GM18870 (cell line): ENCODE results near the gene OPRM1.

ENCODE experiments used
- ATAC-seq: cut with Tn5 transposase; IDR thresholded peaks from one replicate; pipeline ENCODE4 v1.9.1; 2021; ENCODE audit warnings: moderate library complexity; ENCODE audit not compliant: unreplicated experiment

The OPRM1 gene

DNA sequence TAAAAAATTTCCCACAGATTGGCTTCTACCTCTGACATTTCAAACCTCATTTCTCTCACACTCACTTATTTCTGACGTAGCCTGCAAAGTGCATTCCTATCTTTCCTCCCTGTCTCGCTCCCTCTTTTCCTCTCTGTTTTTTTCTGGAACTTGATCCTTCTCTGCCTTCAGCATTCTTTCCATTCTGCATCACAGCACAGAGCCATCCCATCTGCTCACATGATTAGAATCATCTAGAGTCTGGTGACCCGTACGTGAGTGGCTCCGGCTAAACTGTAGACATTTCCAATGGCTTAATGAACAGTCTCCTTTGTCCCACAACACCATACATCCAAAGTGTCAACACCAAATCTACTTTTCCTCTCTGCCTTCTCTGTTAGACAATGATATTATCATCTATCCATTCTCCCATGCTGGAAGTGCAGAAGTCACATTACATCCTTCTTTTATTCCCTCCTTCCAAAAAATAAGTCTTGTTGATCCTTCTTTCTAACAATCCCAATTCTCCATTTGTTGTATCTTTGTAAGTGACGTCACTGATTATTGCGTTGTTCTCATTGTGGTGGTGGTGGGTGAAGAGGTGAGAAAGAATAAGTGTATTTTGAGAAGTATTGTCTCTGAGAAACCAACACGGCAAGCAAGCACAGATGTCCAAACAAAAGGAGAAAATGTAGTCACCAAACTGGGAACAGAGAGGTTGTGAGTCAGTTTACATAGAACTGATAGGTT, 41.6 kb downstream of the OPRM1 start:
- no peak for ATAC-seq

DNA sequence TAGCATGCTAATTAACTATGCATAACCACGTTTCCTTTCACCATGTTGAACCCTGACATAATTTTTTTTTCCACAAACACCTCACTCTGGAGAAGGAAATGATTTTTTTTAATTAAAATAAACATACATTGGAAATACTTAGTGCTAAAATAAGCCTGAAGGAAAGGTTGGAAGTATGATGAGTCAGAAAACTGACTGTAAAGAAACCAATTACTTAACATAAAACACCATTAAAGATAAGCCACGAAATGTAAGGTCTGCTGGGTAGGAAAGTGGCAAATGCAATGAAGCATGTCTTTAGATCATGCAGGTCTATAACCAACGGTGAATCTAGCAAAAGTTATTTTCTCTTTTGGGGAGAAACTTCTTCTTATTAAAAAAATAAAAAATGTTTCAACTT, 47.5 kb downstream of the OPRM1 start:
- no peak for ATAC-seq

DNA sequence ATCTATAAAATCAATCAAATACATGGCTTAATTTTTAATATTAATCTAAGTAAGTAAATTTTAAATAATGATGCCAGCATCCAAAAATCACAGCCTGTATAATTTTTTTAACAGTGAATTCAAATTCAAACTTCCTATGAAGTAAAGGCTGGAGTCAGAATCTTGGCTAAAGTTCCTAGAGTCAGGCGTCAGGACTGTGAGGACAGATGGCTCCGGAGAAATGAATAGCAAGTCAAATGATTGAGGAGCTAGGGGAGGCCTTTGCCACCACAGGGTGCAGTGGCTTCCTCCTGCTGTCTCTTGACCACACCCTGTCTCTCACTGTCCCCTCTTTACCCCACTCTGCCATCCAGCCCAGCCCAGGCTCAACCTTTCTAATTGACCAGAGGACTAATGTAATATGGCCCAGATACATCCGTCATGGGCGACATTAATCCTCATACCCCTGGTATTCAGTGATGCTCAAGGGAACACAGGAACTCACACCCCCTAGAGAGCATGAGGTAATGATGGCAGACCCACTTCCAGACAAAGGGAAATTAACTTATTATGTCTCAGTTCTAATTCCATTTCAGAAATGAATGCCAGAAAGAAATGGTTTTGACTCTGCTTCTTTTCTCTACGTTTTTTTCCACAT, 53.4 kb downstream of the OPRM1 start:
- no peak for ATAC-seq

DNA sequence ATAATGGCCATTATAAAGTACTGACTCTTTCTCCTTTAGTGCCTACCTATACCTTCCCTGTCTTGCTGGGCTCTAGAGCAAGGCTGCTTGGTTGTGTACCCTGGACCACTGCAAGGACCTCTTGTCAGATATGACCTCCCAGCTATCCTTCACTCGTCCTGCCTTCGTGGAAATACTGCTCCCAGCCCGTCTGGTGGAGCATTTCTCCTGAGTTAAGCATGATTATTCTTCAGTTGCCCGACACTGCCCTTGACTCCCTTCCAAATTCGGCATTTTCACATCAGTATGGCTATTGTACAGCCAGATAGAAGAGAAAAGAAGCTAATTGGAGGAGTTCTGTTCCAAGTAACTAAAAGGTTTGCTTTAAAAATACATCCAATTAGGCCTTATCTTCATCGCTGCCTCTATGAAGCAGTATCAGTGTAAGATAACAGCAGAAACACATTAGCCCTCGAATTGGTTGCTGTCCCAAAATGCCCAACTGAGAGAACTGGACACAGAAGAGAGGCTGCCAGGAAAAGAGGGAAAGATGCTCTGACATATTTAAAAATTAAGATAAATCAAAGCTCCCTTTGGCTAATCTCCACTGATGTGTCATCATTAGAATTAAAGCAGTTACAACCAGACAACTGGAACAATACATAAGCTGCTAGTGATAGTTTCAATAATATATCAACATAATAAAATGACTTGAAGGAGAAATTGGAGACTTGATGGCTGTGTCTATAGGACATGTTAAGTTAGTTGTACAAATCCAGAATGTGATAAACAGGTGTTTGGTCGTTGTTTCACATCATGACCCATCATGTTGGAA, 54.4 kb downstream of the OPRM1 start:
- ATAC-seq: no peak

DNA sequence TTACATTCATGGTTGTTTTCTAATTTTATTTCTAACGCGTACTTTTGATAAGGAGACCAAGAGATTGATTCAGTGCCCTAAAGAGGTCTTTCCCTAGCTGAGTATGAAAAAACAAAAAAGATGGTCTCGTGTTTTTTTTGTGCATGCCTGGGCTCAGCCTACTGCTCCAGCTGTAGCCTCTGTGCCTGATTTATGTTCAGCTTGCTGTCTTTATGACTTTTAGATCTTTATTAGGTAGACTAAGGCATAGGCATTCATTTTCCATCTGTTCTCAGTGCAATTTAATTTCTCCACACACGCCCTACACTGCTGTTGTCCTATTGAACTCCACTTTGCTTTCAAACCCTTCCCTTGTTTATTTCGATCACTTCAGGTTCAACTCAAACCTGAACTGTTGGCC, 56.5 kb downstream of the OPRM1 start:
- ATAC-seq: no peak

DNA sequence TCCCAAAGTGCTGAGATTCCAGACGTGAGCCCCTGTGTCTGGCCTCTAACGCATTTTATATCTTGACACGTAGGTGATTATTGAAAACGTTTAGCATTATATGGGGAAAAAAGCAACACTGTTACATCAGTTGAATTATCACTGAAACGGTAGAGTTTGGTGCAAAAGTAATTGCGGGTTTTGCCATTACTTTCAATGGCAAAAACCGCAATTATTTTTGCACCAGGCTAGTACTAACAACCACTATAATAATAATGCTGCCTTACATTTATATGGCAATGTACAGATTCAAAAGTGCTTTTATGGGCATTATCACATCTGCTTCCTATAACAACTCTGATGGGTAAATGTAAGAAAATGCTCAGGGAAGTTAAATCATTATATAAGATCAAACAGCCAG, 57.3 kb downstream of the OPRM1 start:
- no peak for ATAC-seq

DNA sequence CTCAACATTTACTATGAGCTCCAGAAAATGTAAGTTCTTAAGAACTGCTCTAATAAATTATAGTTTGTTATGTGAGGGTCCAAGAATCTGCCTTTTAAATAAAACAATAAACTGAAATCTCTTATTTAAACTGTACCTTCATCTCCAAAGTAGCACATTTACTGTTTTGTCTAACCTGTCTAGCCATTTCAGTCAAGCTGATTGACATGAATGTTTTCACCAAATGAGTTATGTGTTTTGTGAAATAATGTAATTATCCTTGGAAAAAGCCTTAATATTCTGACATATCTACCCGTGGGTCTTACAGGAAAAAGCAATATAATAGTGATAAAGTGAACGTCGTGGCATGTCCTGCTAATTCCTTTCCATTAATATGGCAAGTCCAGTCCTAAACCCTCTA, 57.8 kb downstream of the OPRM1 start:
- no peak for ATAC-seq

DNA sequence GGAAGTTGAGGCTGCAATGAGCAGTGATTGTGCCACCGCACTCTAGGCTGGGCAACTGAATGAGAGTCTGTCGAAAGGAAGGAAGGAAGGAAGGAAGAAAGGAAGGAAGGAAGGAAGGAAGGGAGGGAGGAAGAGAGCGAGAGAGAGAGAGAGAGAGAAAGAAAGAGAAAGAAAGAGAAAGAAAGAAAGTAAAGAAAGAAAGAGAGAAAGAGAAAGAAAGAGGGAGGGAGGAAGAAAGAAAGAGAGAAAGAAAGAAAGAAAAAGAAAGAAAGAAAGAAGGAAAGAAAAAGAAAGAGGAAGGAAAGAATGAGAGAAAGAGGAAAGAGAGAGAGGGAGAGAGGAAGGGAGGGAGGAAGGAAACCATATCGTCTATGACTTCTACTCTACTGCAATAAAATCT, 60.2 kb downstream of the OPRM1 start:
- no peak for ATAC-seq

DNA sequence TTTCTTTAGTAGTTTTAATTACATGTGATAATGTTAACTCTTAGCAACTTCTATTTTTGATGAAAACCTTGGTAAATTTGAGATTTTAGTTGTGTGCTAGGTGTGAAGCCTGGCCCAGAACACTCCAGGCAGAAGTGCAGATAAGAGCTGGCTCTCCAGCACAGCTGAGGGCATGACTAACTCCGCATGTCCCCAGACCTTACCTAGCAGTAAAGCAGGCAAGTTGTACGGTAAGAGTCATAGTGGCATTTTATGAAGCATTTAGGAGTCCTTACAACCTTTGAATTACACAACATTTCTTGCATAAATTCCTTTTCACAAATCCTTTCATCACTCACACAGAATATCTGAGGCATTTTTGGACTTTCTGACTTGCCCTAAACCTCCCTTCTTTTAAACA, 67.2 kb downstream of the OPRM1 start:
- ATAC-seq: no peak

DNA sequence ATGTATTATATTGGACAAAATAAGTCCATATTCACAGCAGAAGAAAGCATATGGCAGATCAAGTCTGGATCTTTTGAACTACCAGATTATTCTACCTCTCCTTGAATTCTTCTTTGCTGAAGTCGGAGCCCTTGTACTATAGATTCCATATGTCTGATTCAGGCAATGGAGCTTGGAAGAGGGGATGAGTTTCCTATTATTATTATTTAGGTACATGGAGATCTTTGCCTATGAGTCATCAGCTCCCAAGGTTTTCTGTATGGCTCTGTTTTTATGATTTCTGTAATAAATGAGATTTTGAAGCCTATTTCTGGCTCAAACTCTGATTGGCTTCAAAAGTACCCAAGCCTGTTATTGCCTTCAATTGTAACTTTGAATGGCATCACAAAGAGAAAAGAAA, 72.0 kb downstream of the OPRM1 start:
- ATAC-seq: no peak

DNA sequence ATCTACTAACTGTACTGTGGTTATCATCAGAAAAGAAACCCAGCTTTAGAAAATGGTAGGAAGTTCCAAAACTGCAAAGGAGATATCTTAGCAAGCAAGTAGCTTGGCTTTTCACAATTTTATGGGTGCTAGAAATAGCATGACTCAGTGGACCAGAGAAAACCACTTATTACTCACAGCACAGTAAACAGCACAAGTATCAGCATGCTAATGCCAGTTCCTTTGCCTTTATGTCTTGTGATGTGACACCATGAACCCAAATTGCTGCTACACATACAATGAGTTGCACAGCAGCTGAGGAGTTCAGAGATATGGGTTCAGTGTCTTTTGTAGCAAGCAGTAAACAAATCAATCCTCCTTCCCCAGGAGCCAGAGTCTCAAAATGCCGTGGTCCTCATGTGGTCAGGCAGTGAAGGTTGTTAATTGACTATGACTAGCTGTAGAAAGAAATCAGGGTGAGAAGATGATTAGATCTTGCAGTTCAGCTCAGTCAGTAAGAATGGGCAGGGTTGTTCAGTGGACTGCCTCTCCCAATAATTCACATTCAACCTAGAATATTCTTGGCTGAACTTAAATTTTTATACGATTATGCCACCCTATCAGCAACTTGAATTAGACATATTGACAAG, 73.3 kb downstream of the OPRM1 start:
- no peak for ATAC-seq

DNA sequence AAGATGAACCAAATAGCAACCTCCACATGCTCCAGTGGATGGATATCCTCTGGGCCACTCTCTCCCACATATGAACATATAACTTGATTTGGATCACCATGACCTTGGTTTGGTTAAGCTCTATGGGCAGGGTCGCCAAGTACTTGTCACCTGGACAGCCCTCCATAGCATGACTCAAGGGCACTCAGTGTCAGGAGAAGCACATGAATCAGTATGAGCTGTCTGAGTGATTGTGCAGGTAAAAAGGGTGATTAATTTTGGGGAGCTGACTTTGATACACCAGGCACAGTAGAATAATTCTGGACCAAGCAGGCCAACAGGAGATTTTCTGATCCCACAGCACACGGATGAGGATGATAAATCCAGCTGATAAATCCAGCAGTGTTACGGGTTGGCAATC, 74.4 kb downstream of the OPRM1 start:
- no peak for ATAC-seq

DNA sequence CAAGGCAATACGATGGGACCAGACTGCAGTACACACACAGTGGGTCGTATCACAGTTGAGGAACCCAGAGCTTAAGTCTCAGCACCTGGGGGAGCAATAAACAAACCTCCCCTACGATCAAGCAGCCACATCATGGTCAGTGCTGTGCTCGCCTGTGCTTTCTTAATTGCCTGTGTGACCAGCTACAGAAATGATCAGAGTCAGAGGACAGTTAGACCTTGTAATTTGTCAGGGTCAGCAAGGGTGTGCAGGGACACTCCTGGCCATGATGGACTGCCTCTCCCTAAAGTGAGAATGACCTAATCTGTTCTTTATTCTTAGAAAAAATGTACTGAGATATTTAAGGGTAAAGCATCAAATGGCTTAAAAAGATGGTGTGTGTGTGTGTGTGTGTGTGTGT, 78.4 kb downstream of the OPRM1 start:
- ATAC-seq: no peak

DNA sequence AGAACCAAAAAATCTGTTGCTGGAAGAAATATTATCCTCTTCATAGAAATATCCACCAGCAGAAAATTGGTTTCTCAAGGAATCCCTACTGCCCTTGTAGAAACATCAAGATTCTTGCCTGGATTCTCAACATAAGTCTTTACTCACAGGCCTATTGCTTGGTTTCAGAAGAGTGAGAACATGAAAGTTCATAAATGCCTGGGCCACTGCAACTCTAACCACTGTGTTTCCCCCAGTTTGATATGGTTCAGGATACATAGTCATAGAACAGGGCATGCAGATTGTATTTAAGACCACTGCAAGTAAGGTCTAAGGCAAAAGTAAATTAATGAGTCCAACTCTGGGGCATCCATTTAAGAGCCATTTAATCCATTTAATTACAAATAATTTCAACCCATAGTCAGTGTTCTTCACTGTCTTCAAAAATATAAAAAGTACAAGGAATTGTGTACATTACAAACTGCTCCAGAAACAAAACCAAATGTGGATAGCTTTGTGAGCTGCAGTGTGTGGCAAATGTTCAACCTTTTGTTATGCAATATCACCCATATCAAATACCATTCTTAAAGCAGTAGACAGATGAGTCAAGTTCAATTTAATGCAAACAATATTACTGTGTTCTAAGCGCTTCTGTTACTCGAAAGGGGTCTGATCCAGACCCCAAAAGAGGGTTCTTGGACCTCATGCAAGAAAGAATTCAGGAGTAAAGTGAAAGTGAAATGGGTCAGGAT, 83.3 kb downstream of the OPRM1 start:
- ATAC-seq: no peak

DNA sequence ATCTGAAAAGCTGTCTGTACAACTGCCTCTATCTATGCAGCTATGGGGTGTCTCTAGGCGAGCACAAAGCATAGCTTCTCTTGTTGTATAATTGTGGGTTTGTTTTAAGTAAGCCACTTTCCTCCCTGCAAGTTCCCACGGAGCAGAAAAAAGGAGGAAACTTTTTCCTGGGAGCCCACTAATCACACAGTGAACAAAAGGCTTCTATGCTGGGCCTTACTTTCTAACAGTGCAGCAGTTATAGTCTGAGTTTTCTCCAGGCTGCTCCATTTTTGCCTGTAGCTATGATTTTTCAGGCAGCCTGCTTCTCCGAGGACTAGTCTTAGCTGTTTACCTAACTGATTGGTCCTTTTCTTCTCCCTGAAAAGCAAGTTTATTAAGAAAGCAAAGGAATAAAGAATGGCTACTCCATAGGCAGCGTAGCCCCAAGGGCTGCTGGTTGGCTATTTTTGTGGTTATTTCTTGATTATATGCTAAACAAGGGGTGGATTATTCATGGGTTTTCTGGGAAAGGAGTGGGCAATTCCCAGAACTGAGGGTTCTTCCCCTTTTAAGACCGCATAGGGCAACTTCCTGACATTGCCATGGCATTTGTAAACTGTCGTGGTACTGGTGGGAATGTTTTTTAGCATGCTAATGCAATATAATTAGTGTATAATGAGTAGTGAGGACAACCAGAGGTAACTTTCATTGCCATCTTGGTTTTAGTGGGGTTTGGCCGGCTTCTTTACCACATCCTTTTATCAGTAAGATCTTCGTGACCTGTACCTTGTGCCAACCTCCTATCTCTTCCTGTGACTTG, 84.3 kb downstream of the OPRM1 start:
- ATAC-seq: no peak

DNA sequence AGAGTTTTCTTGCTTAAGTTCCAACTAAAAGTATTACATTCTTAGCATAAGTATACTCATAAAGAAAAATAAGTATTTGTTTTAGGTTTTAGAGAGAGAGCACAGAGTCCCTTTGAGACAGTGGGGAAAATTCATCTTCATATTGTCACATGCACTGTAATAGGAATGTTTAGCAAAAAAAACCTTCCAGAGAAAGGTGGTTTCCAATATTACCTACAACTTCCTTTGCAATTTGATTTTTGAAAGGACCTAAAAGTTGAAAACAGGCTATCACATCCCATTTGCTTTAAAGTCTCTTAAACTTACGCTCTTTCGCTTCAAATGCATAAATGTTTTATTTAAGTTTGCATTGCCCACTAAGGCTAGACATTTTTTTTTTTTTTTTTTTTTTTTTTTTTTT, 86.4 kb downstream of the OPRM1 start:
- no peak for ATAC-seq

DNA sequence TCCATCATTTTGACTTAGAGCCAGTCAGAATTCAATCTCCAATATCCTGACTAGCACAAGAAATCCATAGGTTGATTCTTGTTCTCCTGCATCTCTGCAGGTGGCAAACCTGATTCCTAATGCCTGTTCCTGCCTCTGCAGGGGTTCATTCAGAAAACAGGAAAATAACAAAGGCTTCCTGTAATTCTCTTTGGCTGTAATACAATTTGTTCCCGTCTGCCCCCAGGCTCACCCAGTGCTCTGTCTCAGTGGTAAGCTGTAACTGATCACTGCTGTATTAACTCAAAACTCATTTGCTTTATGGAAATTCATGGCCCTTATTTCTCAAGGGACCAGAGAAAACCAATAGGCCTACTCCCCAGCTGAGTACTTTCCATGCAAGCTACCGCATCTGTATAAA, 88.6 kb downstream of the OPRM1 start:
- ATAC-seq: no peak

DNA sequence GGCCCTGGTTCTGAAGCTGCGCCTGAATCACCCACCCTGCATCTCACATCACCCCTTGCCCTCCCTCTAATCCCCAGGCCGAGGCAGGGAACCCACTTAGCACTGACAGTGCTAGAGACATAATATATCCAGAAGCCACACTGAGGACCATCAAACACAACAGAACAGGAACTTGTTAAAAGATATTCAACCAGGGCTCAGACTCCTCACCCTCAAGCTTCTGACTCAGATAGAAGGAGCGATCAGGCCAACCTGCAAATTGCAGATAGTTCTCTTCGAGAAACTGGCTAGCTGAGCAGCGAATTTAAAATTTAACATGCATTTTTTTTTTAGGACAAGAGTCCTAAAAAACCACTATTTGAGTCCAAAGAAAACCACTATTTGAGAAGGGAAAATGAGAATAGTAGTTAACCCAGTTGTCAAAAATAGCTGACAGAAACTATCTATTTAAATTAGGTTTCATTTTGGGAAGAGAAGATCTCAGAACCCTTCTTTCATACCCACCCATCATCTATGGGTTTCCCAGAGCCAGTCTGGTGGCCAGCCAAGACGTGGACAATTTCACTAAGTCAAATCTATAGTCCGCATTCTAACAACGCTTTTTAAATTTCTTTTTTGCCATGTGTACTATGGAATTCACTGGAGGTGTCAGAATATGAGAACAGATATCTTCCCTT, 95.6 kb downstream of the OPRM1 start:
- ATAC-seq: no peak

DNA sequence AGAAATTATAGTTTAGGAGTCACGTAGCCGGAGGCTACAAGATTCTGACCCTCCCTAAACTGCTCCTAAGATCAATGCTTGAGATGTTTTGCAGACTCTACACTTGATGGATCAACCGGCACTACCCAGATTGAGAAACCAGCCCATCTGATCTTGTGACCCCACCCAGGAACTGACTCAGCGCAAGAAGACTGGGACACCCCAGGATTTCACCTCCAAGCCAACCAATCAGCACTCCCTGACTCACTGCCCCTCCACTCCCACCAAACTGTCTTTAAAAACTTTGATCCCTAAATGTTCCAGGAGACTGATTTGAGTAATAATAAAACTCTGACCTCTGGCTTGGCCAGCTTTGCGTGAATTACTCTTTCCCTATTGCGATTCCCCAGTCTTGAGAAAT, 99.8 kb downstream of the OPRM1 start:
- no peak for ATAC-seq

DNA sequence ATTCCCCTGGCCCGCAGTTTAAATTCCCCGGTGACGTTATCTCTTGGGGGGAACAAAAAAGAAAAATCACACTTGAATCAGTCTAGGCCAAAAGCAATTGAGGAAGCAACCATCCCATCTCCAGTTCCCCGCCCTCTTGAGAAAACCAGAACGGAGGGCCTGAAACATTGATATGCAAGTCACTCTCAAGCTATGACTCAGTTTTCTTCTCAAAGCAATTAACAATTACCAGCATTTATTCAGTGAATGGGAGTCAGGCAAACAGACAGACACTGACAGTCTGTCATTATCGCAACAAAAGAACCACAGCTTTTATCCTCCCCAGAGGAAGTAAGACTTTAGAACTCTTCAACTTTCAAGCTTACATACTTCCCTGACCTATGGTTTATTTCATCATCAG, 100.9 kb downstream of the OPRM1 start:
- ATAC-seq: no peak
